Epithelial cell of proximal tubule (primary cell): ENCODE measurements around the gene OR4Q3. TPM values are rescaled to one million over a fixed set of nuclear protein-coding genes. Genes with fewer than 3 reads are reported as not detected.
"Not testable (repeated sequence)": the region's sequence is repeated elsewhere in the genome, so short reads cannot be mapped to it uniquely, and the experiment has no call there.

ENCODE experiments used
- DNase-seq: peaks from one replicate; pipeline ENCODE4 v3.0.0-alpha.2; 2011; ENCODE audit warnings: low read depth
- H3K4me3 ChIP-seq: 2 replicates; pipeline ENCODE4 v1.5.1; 2011; ENCODE audit warnings: low read depth, mild to moderate bottlenecking, low read length
- CTCF ChIP-seq: conservative IDR thresholded peaks from 2 replicates; pipeline ENCODE4 v1.5.1; 2012; ENCODE audit warnings: low read depth, mild to moderate bottlenecking, low read length
- total RNA-seq: library from RNA; depleted of rRNA; stranded (reverse); fragments of >200 nt; gene quantifications from 2 replicates; pipeline ENCODE4 v1.2.3, GENCODE V29; 2015

Gene OR4Q3
- total RNA-seq: not detected in 2 replicates

- no peak within 1 kb of the TSS for H3K4me3 ChIP-seq
- DNase-seq: no peak
- TF ChIP-seq CTCF: no peak
These were observed at the start of gene OR4Q3 for GRCh38 chr14:19743256-19743655. TSS of gene OR4Q3 (plus strand) at chr14:19743571.

GRCh38 chr14:19729359-19729758, 14.0 kb upstream of the OR4Q3 start:
- DNase-seq: no peak
- TF ChIP-seq CTCF: no peak
- H3K4me3 ChIP-seq: no peak overlapping the region

GRCh38 chr14:19729763-19730162, 13.6 kb upstream of the OR4Q3 start:
- no peak for TF ChIP-seq CTCF
- DNase-seq: no peak
- H3K4me3 ChIP-seq: no peak overlapping the region

- DNase-seq, H3K4me3 ChIP-seq: not testable (repeated sequence)
These were observed 9.5 kb upstream of the OR4Q3 start for GRCh38 chr14:19733893-19734292.

- not testable (repeated sequence) for H3K4me3 ChIP-seq, DNase-seq
These were observed 8.9 kb downstream of the OR4Q3 start for GRCh38 chr14:19752316-19752715.

GRCh38 chr14:19754172-19754571, 10.8 kb downstream of the OR4Q3 start:
- TF ChIP-seq CTCF: no peak
- no peak for DNase-seq
- H3K4me3 ChIP-seq: no peak overlapping the region

- DNase-seq, H3K4me3 ChIP-seq: not testable (repeated sequence)
These were observed 28.1 kb downstream of the OR4Q3 start for GRCh38 chr14:19771491-19771890.

GRCh38 chr14:19771895-19772430, 28.6 kb downstream of the OR4Q3 start:
- DNase-seq: no peak
- no peak for TF ChIP-seq CTCF
- H3K4me3 ChIP-seq: no peak overlapping the region

GRCh38 chr14:19772454-19772853, 29.1 kb downstream of the OR4Q3 start:
- H3K4me3 ChIP-seq, DNase-seq: not testable (repeated sequence)

GRCh38 chr14:19773204-19773603, 29.8 kb downstream of the OR4Q3 start, which contains the start of gene OR4M1:
TSS of gene OR4M1 (plus strand) at chr14:19773504. CDS start at chr14:19780323, 6,819 bp downstream.
- DNase-seq, H3K4me3 ChIP-seq: not testable (repeated sequence)
